GM19463 (cell line): ENCODE measurements around the gene TMEM117.

Experiments used
- ATAC-seq: cut with Tn5 transposase; IDR thresholded peaks from one replicate; pipeline ENCODE4 v1.9.1; 2021; ENCODE audit warnings: mild to moderate bottlenecking, moderate library complexity; ENCODE audit not compliant: unreplicated experiment

Gene TMEM117

DNA sequence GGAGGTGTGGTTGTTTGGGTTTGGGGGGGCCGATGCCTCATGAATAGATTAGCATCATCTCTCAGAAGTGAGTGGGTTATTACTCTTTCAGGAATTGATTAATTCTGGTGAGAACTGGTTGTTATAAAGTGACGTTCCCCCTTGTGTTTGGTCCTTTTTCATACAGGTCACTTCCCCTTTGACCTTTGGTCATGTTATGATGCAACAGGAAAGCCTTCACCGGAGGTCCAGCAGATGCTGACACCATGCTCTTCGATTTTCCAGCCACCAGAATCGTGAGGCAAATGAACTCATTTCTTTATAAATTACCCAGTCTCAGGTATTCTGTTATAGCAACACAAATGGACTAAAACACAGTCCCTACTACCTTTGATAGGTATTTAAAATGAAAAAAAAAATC is 600.9 kb downstream of the TMEM117 start:
- ATAC-seq: no peak
